Measurements from ENCODE around the gene SYCE1L.

SYCE1L gene, protein sequence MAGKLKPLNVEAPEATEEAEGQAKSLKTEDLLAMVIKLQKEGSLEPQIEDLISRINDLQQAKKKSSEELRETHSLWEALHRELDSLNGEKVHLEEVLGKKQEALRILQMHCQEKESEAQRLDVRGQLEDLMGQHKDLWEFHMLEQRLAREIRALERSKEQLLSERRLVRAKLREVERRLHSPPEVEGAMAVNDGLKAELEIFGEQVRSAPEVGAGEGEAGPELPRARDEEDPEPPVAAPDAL

DNA sequence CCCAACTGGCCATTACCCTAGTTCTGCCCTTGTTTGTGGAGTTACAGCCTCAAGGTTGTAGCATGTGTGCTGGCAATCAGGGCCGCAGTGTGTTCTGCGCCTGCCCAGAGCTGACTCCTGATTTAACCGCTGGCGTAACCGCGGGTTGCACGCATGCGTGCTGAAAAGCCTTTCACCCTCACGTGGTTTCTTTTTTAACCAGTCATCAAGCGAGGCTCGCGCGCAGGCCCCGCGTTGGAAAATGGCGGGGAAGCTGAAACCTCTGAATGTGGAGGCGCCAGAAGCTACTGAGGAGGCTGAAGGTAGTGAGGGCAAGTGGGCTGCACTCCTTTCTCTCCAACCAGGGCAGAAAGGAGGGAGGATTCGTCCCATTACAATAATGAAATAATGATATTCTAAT lies at the start of gene SYCE1L:
SYCE1L (plus strand) TSS at position 198 of the 400 bp plus-strand sequence; CDS start at position 242, 44 bp downstream.
- ChIA-PET CTCF (no interaction called here), POLR2A (no interaction called here)
- Histone ChIP-seq H3K27ac (ENCODE audit: extremely low read depth, low read depth, low read length) (no peak within 1 kb of the TSS), H3K4me1 (ENCODE audit: control insufficient read depth, insufficient read depth, low read length) (no peaks in the 10 kb centered on the region), H3K4me3 (ENCODE audit: low read depth, low read length) (no peak within 1 kb of the TSS), H3K36me3 (ENCODE audit: control insufficient read depth in 2 of 2, insufficient read depth in 1 of 2, low read length in 2 of 2) (peaks cover 0 to 54% of the 10 kb centered on the region in 2 experiments; a peak in 2 of 3 replicates), H3K9me3 (ENCODE audit: control insufficient read depth, insufficient read depth, low read depth, low read length) (no peaks in the 10 kb centered on the region)
- TF ChIP-seq ZNF423 (tag by site-specific recombination; IDR thresholded peaks at IDR 0.05) = no peak
- no peak for TF ChIP-seq ZFHX2 (tag by site-specific recombination; conservative IDR thresholded peaks at IDR 0.05)

DNA sequence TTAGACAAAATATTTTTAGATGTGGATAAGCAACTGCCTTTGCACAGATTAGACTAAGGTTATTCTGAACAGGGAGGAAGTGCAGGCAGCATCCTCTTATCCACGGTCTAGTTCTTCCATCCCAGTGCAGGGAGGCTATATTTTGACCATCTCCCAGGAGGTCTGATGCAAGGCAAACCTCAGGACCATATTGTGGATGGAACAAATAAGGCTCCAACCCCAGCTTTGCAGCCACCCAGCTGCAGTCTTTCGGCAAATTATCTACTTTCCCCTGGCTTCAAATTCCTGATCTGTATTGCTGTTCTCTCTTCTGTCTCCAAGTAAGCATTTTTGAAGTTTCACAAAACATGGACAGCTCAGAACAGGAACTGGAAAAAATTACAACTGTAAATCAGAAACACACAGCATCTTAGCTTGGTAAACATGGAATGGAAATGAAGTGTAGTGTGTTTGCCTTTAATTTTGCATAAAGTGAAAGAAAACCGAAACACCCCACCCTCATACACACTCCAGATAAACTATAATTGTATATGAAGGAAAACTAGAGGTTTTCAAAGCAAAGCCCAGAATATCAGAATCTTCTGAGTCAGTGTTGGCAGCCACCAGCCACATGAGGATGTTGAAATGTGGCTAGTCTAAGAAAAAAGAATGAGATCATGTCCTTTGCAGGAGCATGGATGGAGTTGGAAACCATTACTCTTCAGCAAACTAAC lies 41.7 kb upstream of the SYCE1L start:
- Histone ChIP-seq H3K27ac (ENCODE audit: extremely low read depth, low read depth, low read length) (no peak overlapping the region), H3K36me3 (ENCODE audit: control insufficient read depth in 2 of 2, insufficient read depth in 1 of 2, low read length in 2 of 2) (no peaks in the 10 kb centered on the region), H3K4me1 (ENCODE audit: control insufficient read depth, insufficient read depth, low read length) (no peaks in the 10 kb centered on the region), H3K9me3 (ENCODE audit: control insufficient read depth, insufficient read depth, low read depth, low read length) (no peaks in the 10 kb centered on the region), H3K4me3 (ENCODE audit: low read depth, low read length) (no peak overlapping the region)
- CTCF ChIA-PET = no interaction called here
- POLR2A ChIA-PET = no interaction called here
- TF ChIP-seq ZNF423 (tag by site-specific recombination; IDR thresholded peaks at IDR 0.05) (no peak), ZSCAN23 (tag by site-specific recombination; IDR thresholded peaks at IDR 0.05) (no peak), RBAK (tag by site-specific recombination; IDR thresholded peaks at IDR 0.05) (no peak), SP3 (tag by site-specific recombination; IDR thresholded peaks at IDR 0.05) (no peak), ZBTB1 (tag by site-specific recombination; IDR thresholded peaks at IDR 0.05) (no peak), SALL2 (tag by site-specific recombination; IDR thresholded peaks at IDR 0.05; ENCODE audit: borderline replicate concordance) (no peak)

DNA sequence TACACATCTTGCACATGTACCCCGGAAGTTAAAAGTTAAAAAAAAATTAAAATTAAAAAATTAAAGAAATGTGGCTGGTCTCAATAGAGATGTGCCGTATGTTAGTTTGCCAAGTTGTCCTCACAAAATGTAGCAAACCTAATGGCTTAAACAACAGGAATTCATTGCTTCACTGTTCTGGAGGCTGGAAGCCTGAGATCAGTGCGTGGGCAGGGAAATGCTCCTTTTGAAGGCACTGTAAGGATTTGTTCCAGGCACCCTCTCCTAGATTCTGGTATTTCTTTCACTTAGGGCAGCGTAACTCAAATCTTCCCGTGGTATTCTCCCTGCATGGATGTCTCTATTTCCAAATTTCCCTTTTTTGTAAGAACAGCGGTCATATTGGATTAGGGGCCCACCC lies 40.9 kb upstream of the SYCE1L start:
- Histone ChIP-seq H3K9me3 (ENCODE audit: control insufficient read depth, insufficient read depth, low read depth, low read length) (no peaks in the 10 kb centered on the region), H3K36me3 (ENCODE audit: control insufficient read depth in 2 of 2, insufficient read depth in 1 of 2, low read length in 2 of 2) (no peaks in the 10 kb centered on the region), H3K4me1 (ENCODE audit: control insufficient read depth, insufficient read depth, low read length) (no peaks in the 10 kb centered on the region), H3K27ac (ENCODE audit: extremely low read depth, low read depth, low read length) (no peak overlapping the region), H3K4me3 (ENCODE audit: low read depth, low read length) (no peak overlapping the region)
- ChIA-PET CTCF (no interaction called here), POLR2A (no interaction called here)
- TF ChIP-seq ZNF146 (tag by site-specific recombination; IDR thresholded peaks at IDR 0.05) = no peak
- no peak for TF ChIP-seq SETDB1 (IDR thresholded peaks at IDR 0.05; ENCODE audit: insufficient read length, low read length)
- TF ChIP-seq ZEB2 (tag by site-specific recombination; IDR thresholded peaks at IDR 0.05) = no peak
- TF ChIP-seq BCL11A (tag by site-specific recombination; IDR thresholded peaks at IDR 0.05; ENCODE audit: low read depth) = no peak
- no peak for TF ChIP-seq ZNF658 (tag by site-specific recombination; IDR thresholded peaks at IDR 0.05)
- no peak for TF ChIP-seq SP2 (tag by site-specific recombination; IDR thresholded peaks at IDR 0.05)
- TF ChIP-seq GLIS1 (tag by site-specific recombination; IDR thresholded peaks at IDR 0.05) = no peak
- no peak for TF ChIP-seq ZNF311 (tag by site-specific recombination; IDR thresholded peaks at IDR 0.05; ENCODE audit: borderline replicate concordance)
- TF ChIP-seq ZNF433 (tag by site-specific recombination; IDR thresholded peaks at IDR 0.05; ENCODE audit: low read depth) = no peak
- no peak for TF ChIP-seq ZNF785 (tag by site-specific recombination; IDR thresholded peaks at IDR 0.05)
- TF ChIP-seq ZBTB21 (tag by site-specific recombination; IDR thresholded peaks at IDR 0.05) = no peak
- no peak for TF ChIP-seq ZNF202 (tag by site-specific recombination; IDR thresholded peaks at IDR 0.05; ENCODE audit: borderline replicate concordance)
- TF ChIP-seq, protein P1, sequence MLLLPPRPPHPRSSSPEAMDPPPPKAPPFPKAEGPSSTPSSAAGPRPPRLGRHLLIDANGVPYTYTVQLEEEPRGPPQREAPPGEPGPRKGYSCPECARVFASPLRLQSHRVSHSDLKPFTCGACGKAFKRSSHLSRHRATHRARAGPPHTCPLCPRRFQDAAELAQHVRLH (tag by site-specific recombination; IDR thresholded peaks at IDR 0.05) = no peak
- TF ChIP-seq, protein P2, sequence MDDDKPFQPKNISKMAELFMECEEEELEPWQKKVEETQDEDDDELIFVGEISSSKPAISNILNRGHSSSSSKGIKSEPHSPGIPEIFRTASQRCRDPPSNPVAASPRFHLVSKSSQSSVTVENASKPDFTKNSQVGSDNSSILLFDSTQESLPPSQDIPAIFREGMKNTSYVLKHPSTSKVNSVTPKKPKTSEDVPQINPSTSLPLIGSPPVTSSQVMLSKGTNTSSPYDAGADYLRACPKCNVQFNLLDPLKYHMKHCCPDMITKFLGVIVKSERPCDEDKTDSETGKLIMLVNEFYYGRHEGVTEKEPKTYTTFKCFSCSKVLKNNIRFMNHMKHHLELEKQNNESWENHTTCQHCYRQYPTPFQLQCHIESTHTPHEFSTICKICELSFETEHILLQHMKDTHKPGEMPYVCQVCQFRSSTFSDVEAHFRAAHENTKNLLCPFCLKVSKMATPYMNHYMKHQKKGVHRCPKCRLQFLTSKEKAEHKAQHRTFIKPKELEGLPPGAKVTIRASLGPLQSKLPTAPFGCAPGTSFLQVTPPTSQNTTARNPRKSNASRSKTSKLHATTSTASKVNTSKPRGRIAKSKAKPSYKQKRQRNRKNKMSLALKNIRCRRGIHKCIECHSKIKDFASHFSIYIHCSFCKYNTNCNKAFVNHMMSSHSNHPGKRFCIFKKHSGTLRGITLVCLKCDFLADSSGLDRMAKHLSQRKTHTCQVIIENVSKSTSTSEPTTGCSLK (tag by site-specific recombination; IDR thresholded peaks at IDR 0.05) = no peak
- no peak for TF ChIP-seq ZNF174 (tag by site-specific recombination; IDR thresholded peaks at IDR 0.05)
- TF ChIP-seq, protein P3, sequence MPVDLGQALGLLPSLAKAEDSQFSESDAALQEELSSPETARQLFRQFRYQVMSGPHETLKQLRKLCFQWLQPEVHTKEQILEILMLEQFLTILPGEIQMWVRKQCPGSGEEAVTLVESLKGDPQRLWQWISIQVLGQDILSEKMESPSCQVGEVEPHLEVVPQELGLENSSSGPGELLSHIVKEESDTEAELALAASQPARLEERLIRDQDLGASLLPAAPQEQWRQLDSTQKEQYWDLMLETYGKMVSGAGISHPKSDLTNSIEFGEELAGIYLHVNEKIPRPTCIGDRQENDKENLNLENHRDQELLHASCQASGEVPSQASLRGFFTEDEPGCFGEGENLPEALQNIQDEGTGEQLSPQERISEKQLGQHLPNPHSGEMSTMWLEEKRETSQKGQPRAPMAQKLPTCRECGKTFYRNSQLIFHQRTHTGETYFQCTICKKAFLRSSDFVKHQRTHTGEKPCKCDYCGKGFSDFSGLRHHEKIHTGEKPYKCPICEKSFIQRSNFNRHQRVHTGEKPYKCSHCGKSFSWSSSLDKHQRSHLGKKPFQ (tag by site-specific recombination; IDR thresholded peaks at IDR 0.05) = no peak
